ENCODE data around the gene VEPH1.

Gene VEPH1

GRCh38 chr3:157231071-157231470, 272.1 kb downstream of the VEPH1 start:
- DNase-seq (ENCODE audit: low read depth) = peak; percentile 33
- Histone ChIP-seq H3K9ac (ENCODE audit: low read length) (no peak overlapping the region), H3K4me3 (ENCODE audit: low read length) (no peak overlapping the region), H3K27me3 (replicated peaks; ENCODE audit: control insufficient read depth, insufficient read depth, low read length) (no peaks in the 10 kb centered on the region), H3K9me3 (ENCODE audit: control insufficient read depth, low read length) (no peaks in the 10 kb centered on the region), H3K36me3 (ENCODE audit: control insufficient read depth, insufficient read depth, low read length, severe bottlenecking) (no peaks in the 10 kb centered on the region), H3K4me1 (ENCODE audit: control insufficient read depth, insufficient read depth, low read length) (peaks cover 6% of the 10 kb centered on the region)

- peaks cover 9% of the 10 kb centered on the region for H3K4me1 ChIP-seq (ENCODE audit: control insufficient read depth, insufficient read depth, low read length)
- no peak overlapping the region for H3K9ac ChIP-seq (ENCODE audit: low read length)
- no peak overlapping the region for H3K4me3 ChIP-seq (ENCODE audit: low read length)
- no peaks in the 10 kb centered on the region for H3K36me3 ChIP-seq (ENCODE audit: control insufficient read depth, insufficient read depth, low read length, severe bottlenecking)
- peak; percentile 72 for DNase-seq (ENCODE audit: low read depth)
- no peaks in the 10 kb centered on the region for H3K27me3 ChIP-seq (replicated peaks; ENCODE audit: control insufficient read depth, insufficient read depth, low read length)
- H3K9me3 ChIP-seq (ENCODE audit: control insufficient read depth, low read length) = no peaks in the 10 kb centered on the region
Measured at GRCh38 chr3:157226173-157226847, 276.9 kb downstream of the VEPH1 start.

GRCh38 chr3:157225001-157225400, 278.2 kb downstream of the VEPH1 start:
- H3K36me3 ChIP-seq (ENCODE audit: control insufficient read depth, insufficient read depth, low read length, severe bottlenecking) = no peaks in the 10 kb centered on the region
- no peak overlapping the region for H3K4me3 ChIP-seq (ENCODE audit: low read length)
- no peak overlapping the region for H3K9ac ChIP-seq (ENCODE audit: low read length)

GRCh38 chr3:157220883-157221282, 282.3 kb downstream of the VEPH1 start:
- peaks cover 7% of the 10 kb centered on the region for H3K4me1 ChIP-seq (ENCODE audit: control insufficient read depth, insufficient read depth, low read length)
- H3K36me3 ChIP-seq (ENCODE audit: control insufficient read depth, insufficient read depth, low read length, severe bottlenecking) = no peaks in the 10 kb centered on the region
- H3K27me3 ChIP-seq (replicated peaks; ENCODE audit: control insufficient read depth, insufficient read depth, low read length) = no peaks in the 10 kb centered on the region
- no peaks in the 10 kb centered on the region for H3K9me3 ChIP-seq (ENCODE audit: control insufficient read depth, low read length)
- no peak overlapping the region for H3K4me3 ChIP-seq (ENCODE audit: low read length)
- DNase-seq (ENCODE audit: low read depth) = no peak
- no peak overlapping the region for H3K9ac ChIP-seq (ENCODE audit: low read length)

More at GRCh38 chr3:157225001-157225400, 278.2 kb downstream of the VEPH1 start:
- Histone ChIP-seq H3K4me1 (ENCODE audit: control insufficient read depth, insufficient read depth, low read length) (peaks cover 15% of the 10 kb centered on the region), H3K27me3 (replicated peaks; ENCODE audit: control insufficient read depth, insufficient read depth, low read length) (no peaks in the 10 kb centered on the region), H3K9me3 (ENCODE audit: control insufficient read depth, low read length) (no peaks in the 10 kb centered on the region)
- no peak for DNase-seq (ENCODE audit: low read depth)

GRCh38 chr3:157220211-157220610, 283.0 kb downstream of the VEPH1 start:
- no peak overlapping the region for H3K9ac ChIP-seq (ENCODE audit: low read length)
- no peaks in the 10 kb centered on the region for H3K9me3 ChIP-seq (ENCODE audit: control insufficient read depth, low read length)
- no peaks in the 10 kb centered on the region for H3K36me3 ChIP-seq (ENCODE audit: control insufficient read depth, insufficient read depth, low read length, severe bottlenecking)
- H3K27me3 ChIP-seq (replicated peaks; ENCODE audit: control insufficient read depth, insufficient read depth, low read length) = no peaks in the 10 kb centered on the region
- H3K4me3 ChIP-seq (ENCODE audit: low read length) = no peak overlapping the region
- H3K4me1 ChIP-seq (ENCODE audit: control insufficient read depth, insufficient read depth, low read length) = peaks cover 6% of the 10 kb centered on the region
- no peak for DNase-seq (ENCODE audit: low read depth)

GRCh38 chr3:157219215-157219614, 284.0 kb downstream of the VEPH1 start:
- Histone ChIP-seq H3K4me1 (ENCODE audit: control insufficient read depth, insufficient read depth, low read length) (peaks cover 6% of the 10 kb centered on the region), H3K9ac (ENCODE audit: low read length) (no peak overlapping the region), H3K36me3 (ENCODE audit: control insufficient read depth, insufficient read depth, low read length, severe bottlenecking) (no peaks in the 10 kb centered on the region), H3K9me3 (ENCODE audit: control insufficient read depth, low read length) (no peaks in the 10 kb centered on the region), H3K4me3 (ENCODE audit: low read length) (no peak overlapping the region), H3K27me3 (replicated peaks; ENCODE audit: control insufficient read depth, insufficient read depth, low read length) (no peaks in the 10 kb centered on the region)
- DNase-seq (ENCODE audit: low read depth) = no peak

Data from adipocyte (in vitro differentiated cells).